ENCODE measurements around the gene BCOR.

DNA sequence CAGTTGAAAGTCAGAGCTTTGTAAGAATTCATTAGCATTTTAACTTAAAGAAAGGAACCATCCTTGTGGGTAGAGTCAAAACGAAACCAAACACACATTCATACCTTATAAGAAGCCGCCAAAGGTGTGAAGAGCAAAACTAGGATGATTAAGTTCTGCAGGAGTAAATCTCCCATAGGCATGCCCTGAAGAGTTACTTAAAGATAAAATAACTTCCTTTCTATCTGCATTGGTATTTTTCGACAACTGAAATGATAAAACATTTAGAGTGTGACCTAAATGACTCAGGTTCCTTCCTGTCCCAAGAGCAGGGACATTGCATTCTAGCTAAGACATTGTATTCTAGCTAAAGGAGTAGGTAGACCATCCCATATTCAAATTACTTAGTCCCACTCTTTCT is 75.3 kb downstream of the BCOR start:
- TF ChIP-seq, protein P1, sequence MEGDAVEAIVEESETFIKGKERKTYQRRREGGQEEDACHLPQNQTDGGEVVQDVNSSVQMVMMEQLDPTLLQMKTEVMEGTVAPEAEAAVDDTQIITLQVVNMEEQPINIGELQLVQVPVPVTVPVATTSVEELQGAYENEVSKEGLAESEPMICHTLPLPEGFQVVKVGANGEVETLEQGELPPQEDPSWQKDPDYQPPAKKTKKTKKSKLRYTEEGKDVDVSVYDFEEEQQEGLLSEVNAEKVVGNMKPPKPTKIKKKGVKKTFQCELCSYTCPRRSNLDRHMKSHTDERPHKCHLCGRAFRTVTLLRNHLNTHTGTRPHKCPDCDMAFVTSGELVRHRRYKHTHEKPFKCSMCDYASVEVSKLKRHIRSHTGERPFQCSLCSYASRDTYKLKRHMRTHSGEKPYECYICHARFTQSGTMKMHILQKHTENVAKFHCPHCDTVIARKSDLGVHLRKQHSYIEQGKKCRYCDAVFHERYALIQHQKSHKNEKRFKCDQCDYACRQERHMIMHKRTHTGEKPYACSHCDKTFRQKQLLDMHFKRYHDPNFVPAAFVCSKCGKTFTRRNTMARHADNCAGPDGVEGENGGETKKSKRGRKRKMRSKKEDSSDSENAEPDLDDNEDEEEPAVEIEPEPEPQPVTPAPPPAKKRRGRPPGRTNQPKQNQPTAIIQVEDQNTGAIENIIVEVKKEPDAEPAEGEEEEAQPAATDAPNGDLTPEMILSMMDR (conservative IDR thresholded peaks at IDR 0.05 in 1 of 2, IDR thresholded peaks at IDR 0.05 in 1 of 2; ENCODE audit: low read depth in 1 of 2, low read length in 2 of 2) = no peak
- no peak for TF ChIP-seq EZH2 (IDR thresholded peaks at IDR 0.05; ENCODE audit: low read length, missing control alignments)

Data from fibroblast of lung (primary cell).